Prostate gland (tissue), 2 donors: ENCODE measurements around the gene CPD. TPM values are rescaled to one million over a fixed set of nuclear protein-coding genes. Genes with fewer than 3 reads are reported as not detected.

Experiments used
- DNase-seq: peaks from one replicate; pipeline ENCODE4 v3.0.0-alpha.2; 2019; ENCODE audit warnings: low spot score
- H3K27ac ChIP-seq, 2 donors: fragments of 200-600 bp; sonication (generic); 2 replicates each; pipeline ENCODE4 v1.5.1; 2017 to 2019
- H3K27me3 ChIP-seq: fragments of 200-600 bp; sonication (generic); replicated peaks from 2 replicates; pipeline ENCODE4 v1.5.1; 2019; ENCODE audit not compliant: insufficient read depth
- H3K36me3 ChIP-seq, 2 donors: fragments of 200-600 bp; sonication (generic); 1 replicate in 1 of 2; 2 replicates in 1 of 2; pipeline versions ENCODE4 v1.5.1 to v1.8.1; 2017 to 2019
- H3K4me1 ChIP-seq: fragments of 200-600 bp; sonication (generic); replicated peaks from 2 replicates; pipeline ENCODE4 v1.5.1; 2019
- H3K4me3 ChIP-seq, 2 donors: fragments of 200-600 bp; sonication (generic); 2 replicates each; pipeline ENCODE4 v1.5.1; 2017 to 2019
- H3K9me3 ChIP-seq: fragments of 200-600 bp; sonication (generic); 2 replicates; pipeline ENCODE4 v1.5.1; 2017
- CTCF ChIP-seq, 4 experiments: fragments of 200-600 bp in 2 of 4; fragments of 450-650 bp in 2 of 4; sonication (generic) in 2 of 4; IDR thresholded peaks; 1 replicate in 3 of 4; 2 replicates in 1 of 4; pipeline ENCODE4 v1.5.1; 2016 to 2019; ENCODE audit warnings: antibody characterized with exemption in 4 of 4, mild to moderate bottlenecking in 2 of 4, moderate library complexity in 2 of 4
- POLR2A ChIP-seq: fragments of 450-650 bp; IDR thresholded peaks from one replicate; pipeline ENCODE4 v1.6.1; 2016; ENCODE audit warnings: antibody characterized with exemption, mild to moderate bottlenecking
- POLR2AphosphoS5 ChIP-seq: sonication (generic); formaldehyde crosslinking; IDR thresholded peaks from one replicate; pipeline ENCODE4 v1.6.1; 2017; ENCODE audit warnings: antibody characterized with exemption
- WGBS: methylation state at CpG from one replicate; pipeline ENCODE4 v1.1.5; 2018; 5-methylcytosine and 5-hydroxymethylcytosine counted together
- intact Hi-C: fragments of 100-400 bp; cut with DNase I; formaldehyde crosslinking; loops from one replicate; pipeline ENCODE4 v1.14.2; 2022
- total RNA-seq, 2 donors: library from RNA; depleted of rRNA; stranded (reverse); fragments of >200 nt; gene quantifications; one replicate each; pipeline ENCODE4 v1.1.0, GENCODE V29; 2016

The CPD gene
- total RNA-seq, 2 donors from 2014 or later: 102 to 126 TPM

- peak; percentile 10 for DNase-seq
- Histone ChIP-seq H3K27ac (peak overlapping the region in 1 of 2 donors; percentile 35), H3K27me3 (no peaks in the 10 kb centered on the region), H3K36me3 (no peaks in the 10 kb centered on the region), H3K4me1 (no peaks in the 10 kb centered on the region), H3K9me3 (no peaks in the 10 kb centered on the region), H3K4me3 (no peak overlapping the region)
- TF ChIP-seq POLR2AphosphoS5 (peak; percentile 11), CTCF (IDR thresholded peaks at IDR 0.05) (no peak), POLR2A (no peak)
- intact Hi-C loops: loop anchor here (10.0 kb wide), 2 partner anchors 128 to 352 kb away; partner anchors contain the start of gene CRLF3
- WGBS: 38% methylated on average over 10 of the region's 10 CpGs
Measured at GRCh38 chr17:30472238-30472890, 93.6 kb downstream of the CPD start.

- no peak for DNase-seq
- WGBS: 92% methylated on average over 2 of the region's 2 CpGs
- H3K9me3 ChIP-seq: no peaks in the 10 kb centered on the region
- no peaks in the 10 kb centered on the region for H3K27me3 ChIP-seq
- no peak for TF ChIP-seq CTCF (IDR thresholded peaks at IDR 0.05)
- TF ChIP-seq POLR2A: no peak
- no peak for TF ChIP-seq POLR2AphosphoS5
- H3K27ac ChIP-seq: no peak overlapping the region
- no peak overlapping the region for H3K4me3 ChIP-seq
- no peaks in the 10 kb centered on the region for H3K4me1 ChIP-seq
- H3K36me3 ChIP-seq: no peaks in the 10 kb centered on the region
- intact Hi-C loops: loop anchor here (5.0 to 10.0 kb wide), 4 partner anchors 127 to 350 kb away; partner anchors contain the start of gene CRLF3
Measured at GRCh38 chr17:30475206-30475605, 96.5 kb downstream of the CPD start.

DNA sequence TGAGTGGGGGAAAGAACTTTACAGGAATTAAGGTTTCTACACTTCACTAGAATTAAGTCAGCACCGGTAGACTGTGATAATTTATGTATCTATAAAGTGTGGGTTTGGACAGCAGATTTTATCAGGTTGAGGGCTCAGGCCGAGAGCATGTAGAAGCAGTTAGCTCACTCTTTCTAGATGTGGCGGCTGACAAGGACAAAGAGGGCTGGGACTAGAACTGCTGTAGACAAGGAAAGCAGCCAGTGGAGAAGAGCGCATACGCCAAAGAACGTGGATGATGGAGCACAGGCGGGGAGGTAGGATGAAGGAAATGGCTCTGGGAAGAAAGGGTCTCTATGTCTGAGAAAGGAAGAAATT is 98.0 kb downstream of the CPD start:
- Histone ChIP-seq H3K4me1 (no peaks in the 10 kb centered on the region), H3K27ac (peak overlapping the region; percentile 83 to 93), H3K4me3 (peak overlapping the region; percentile 85 to 94), H3K36me3 (no peaks in the 10 kb centered on the region), H3K27me3 (no peaks in the 10 kb centered on the region), H3K9me3 (no peaks in the 10 kb centered on the region)
- 6% methylated on average over 7 of the region's 7 CpGs for WGBS
- TF ChIP-seq POLR2AphosphoS5: no peak
- no peak for TF ChIP-seq CTCF (IDR thresholded peaks at IDR 0.05)
- TF ChIP-seq POLR2A: no peak
- no peak for DNase-seq
- intact Hi-C loops: loop anchor here (5.0 to 10.0 kb wide), 4 partner anchors 126 to 348 kb away; partner anchors contain the start of gene CRLF3

- intact Hi-C loops: loop anchor here (5.0 to 10.0 kb wide), 4 partner anchors 125 to 348 kb away; partner anchors contain the start of gene CRLF3
Measured at GRCh38 chr17:30477083-30477773, 98.5 kb downstream of the CPD start, which contains the start of gene GOSR1. Gene GOSR1 (plus strand): TSS chr17:30477408. CDS start chr17:30477434, 26 bp downstream.

More at GRCh38 chr17:30477083-30477773, 98.5 kb downstream of the CPD start, which contains the start of gene GOSR1:
- Histone ChIP-seq H3K27me3 (no peaks in the 10 kb centered on the region), H3K27ac (peak within 1 kb of the TSS; percentile 83 to 93), H3K4me1 (no peaks in the 10 kb centered on the region), H3K9me3 (no peaks in the 10 kb centered on the region), H3K4me3 (peak within 1 kb of the TSS; percentile 85 to 94), H3K36me3 (no peaks in the 10 kb centered on the region)
- peak; percentile 95 for DNase-seq
- TF ChIP-seq POLR2A: peak; percentile 58
- TF ChIP-seq POLR2AphosphoS5: peak; percentile 97
- peak in 3 of 4 experiments; percentile 79 to 88 (median 83) for TF ChIP-seq CTCF (IDR thresholded peaks at IDR 0.05)
- WGBS: 0% methylated on average over 37 of the region's 37 CpGs
